Naive B cell (primary cell): Measurements from ENCODE around the gene PACSIN1. TPM values are rescaled to one million over a fixed set of nuclear protein-coding genes. Genes with fewer than 3 reads are reported as not detected.

ENCODE experiments used
- ATAC-seq, 2 donors: fragments of 150-1000 bp; cut with Tn5 transposase; 2 replicates each; pipeline ENCODE4 v1.10.0; 2021; ENCODE audit warnings: low read depth in 2 of 2, mild to moderate bottlenecking in 2 of 2, moderate library complexity in 2 of 2
- DNase-seq: peaks from one replicate; pipeline ENCODE4 v3.0.0; 2022
- H3K27ac Mint-ChIP-seq, 6 donors: one replicate each; pipeline ENCODE4 v1.8.0; 2020 to 2022; ENCODE audit warnings: mild to moderate bottlenecking in 6 of 6, mixed read lengths in 6 of 6, moderate library complexity in 5 of 6, inconsistent platforms in 2 of 6
- H3K27me3 Mint-ChIP-seq, 3 donors: one replicate each; pipeline ENCODE4 v1.8.0; 2021 to 2022; ENCODE audit warnings: mixed read lengths in 3 of 3, mild to moderate bottlenecking in 1 of 3
- H3K36me3 Mint-ChIP-seq, 2 donors: one replicate each; pipeline ENCODE4 v1.8.0; 2020 to 2022; ENCODE audit warnings: mixed read lengths in 2 of 2, inconsistent platforms in 1 of 2, mild to moderate bottlenecking in 1 of 2
- H3K4me1 Mint-ChIP-seq, 3 donors: one replicate each; pipeline ENCODE4 v1.8.0; 2020 to 2022; ENCODE audit warnings: mixed read lengths in 3 of 3, inconsistent platforms in 1 of 3, mild to moderate bottlenecking in 1 of 3, moderate library complexity in 1 of 3
- H3K4me3 Mint-ChIP-seq, 8 donors: one replicate each; pipeline ENCODE4 v1.8.0; 2020 to 2022; ENCODE audit warnings: mild to moderate bottlenecking in 8 of 8, mixed read lengths in 8 of 8, moderate library complexity in 8 of 8, inconsistent platforms in 2 of 8
- H3K9me3 Mint-ChIP-seq, 7 donors: one replicate each; pipeline ENCODE4 v1.8.0; 2020 to 2022; ENCODE audit warnings: mixed read lengths in 7 of 7, mild to moderate bottlenecking in 5 of 7, inconsistent platforms in 2 of 7, moderate library complexity in 1 of 7
- polyA plus RNA-seq, 6 donors: library from polyadenylated mRNA; unstranded; fragments of 300-500 nt; fragmentation: Illumina TruSeq; gene quantifications; one replicate each; pipeline ENCODE4 v1.2.3, GENCODE V29; 2021; ENCODE audit warnings: low read depth in 6 of 6

The PACSIN1 gene, protein sequence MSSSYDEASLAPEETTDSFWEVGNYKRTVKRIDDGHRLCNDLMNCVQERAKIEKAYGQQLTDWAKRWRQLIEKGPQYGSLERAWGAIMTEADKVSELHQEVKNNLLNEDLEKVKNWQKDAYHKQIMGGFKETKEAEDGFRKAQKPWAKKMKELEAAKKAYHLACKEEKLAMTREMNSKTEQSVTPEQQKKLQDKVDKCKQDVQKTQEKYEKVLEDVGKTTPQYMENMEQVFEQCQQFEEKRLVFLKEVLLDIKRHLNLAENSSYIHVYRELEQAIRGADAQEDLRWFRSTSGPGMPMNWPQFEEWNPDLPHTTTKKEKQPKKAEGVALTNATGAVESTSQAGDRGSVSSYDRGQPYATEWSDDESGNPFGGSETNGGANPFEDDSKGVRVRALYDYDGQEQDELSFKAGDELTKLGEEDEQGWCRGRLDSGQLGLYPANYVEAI
- not detected for polyA plus RNA-seq

DNA sequence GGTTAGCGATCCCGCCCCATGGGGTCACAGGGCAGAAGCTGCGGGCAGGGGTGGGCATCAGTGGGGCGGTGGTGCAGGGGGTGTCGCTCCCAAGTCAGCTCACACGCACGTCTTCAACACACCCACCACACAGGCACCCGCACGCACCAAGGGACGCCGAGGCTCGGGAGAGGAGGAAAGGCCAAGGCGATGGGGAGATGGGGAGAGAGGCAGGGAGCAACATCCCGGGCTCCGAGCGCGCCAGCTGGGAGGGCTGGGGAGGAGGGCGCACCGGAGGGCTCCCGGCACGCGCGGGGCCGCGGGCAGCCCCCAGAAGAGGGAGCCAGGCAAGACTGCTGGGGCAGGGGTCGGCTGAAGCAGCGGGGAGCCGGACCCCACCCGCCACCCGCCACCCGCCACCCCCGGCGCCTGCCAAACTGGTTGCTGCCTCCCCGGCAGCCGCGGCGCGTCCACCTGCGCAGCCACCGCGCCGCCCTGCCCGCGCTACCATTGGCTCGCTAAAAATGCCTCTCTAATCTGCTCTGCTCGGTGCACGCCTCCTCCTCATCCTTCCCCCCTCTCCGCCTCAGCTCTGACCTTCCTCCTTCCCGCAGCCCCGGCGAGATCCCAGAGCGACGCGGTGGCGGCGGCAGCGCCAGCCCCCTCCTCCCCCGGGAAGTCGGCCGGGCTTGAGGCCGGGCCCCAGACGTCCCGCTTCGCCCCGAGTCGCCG is at the start of gene PACSIN1:
TSS of gene PACSIN1 (plus strand) at position 546 of the 711 bp plus-strand sequence. CDS start 60,230 bp downstream, outside the sequence.
- Mint-ChIP-seq H3K4me3 (peak within 1 kb of the TSS; percentile 64 to 86 (median 78)), H3K36me3 (no peaks in the 10 kb centered on the region), H3K4me1 (peaks cover 23 to 33% (median 28%) of the 10 kb centered on the region in 3 donors), H3K27ac (peak within 1 kb of the TSS in 2 of 6 donors; percentile 15 to 51), H3K9me3 (no peaks in the 10 kb centered on the region), H3K27me3 (peaks cover 16 to 48% (median 33%) of the 10 kb centered on the region in 3 donors)
- ATAC-seq (peak; percentile 55 to 58), DNase-seq (peak; percentile 16)

DNA sequence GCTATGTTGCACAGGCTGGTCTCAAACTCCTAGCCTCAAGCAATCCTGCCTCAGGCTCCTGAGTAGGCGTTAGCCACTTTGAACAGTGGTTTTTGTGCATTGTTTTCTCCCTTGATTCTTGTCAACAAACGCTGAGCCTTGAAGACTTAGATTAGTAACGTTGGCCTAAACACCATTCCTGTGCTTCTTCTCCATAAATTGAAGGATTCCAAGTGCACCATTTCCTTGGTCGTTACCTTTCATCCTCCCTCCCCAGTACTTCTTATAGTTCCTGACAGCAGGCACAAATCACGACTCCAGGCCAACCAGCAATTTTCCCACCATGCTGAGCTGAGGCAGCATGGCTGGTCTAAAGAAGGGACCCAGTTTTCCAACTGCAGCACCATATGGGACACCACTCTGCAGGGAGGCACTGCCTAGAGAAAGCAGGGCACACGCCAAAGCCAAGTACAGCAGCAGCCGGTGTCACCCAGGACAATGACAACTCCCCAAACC is 49.0 kb upstream of the PACSIN1 start:
- H3K36me3 Mint-ChIP-seq: peaks cover 0 to 7% of the 10 kb centered on the region in 2 donors
- no peak for DNase-seq
- no peaks in the 10 kb centered on the region for H3K27me3 Mint-ChIP-seq
- H3K9me3 Mint-ChIP-seq: no peaks in the 10 kb centered on the region
- peaks cover 8 to 13% (median 12%) of the 10 kb centered on the region in 3 donors for H3K4me1 Mint-ChIP-seq
- no peak overlapping the region for H3K4me3 Mint-ChIP-seq
- ATAC-seq: no peak
- H3K27ac Mint-ChIP-seq: peak overlapping the region in 2 of 6 donors; percentile 5 to 42

DNA sequence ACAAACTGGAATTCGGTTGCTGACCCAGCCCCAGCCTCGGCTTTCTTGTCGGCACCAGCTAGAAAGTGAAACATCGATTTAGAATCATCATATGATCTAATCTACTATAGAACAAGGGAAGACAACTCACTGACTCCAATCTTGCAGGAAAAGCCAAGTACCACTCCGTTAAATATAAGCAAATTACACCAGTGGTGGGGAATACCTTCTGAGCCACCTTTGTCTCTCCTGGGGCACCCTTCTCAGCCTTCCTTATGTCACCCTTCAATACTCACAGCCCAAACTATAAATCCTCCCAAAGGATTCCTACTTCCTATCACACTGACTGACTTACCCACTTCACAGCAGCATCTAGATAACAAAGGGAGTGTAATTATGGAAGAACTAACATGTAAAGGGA is 47.5 kb upstream of the PACSIN1 start:
- peak overlapping the region in 1 of 8 donors; percentile 11 for H3K4me3 Mint-ChIP-seq
- no peak for ATAC-seq
- H3K27ac Mint-ChIP-seq: peak overlapping the region in 4 of 6 donors; percentile 2 to 63 (median 24)
- H3K9me3 Mint-ChIP-seq: no peaks in the 10 kb centered on the region
- H3K36me3 Mint-ChIP-seq: peaks cover 0 to 7% of the 10 kb centered on the region in 2 donors
- no peaks in the 10 kb centered on the region for H3K27me3 Mint-ChIP-seq
- peaks cover 8 to 17% (median 12%) of the 10 kb centered on the region in 3 donors for H3K4me1 Mint-ChIP-seq
- no peak for DNase-seq

DNA sequence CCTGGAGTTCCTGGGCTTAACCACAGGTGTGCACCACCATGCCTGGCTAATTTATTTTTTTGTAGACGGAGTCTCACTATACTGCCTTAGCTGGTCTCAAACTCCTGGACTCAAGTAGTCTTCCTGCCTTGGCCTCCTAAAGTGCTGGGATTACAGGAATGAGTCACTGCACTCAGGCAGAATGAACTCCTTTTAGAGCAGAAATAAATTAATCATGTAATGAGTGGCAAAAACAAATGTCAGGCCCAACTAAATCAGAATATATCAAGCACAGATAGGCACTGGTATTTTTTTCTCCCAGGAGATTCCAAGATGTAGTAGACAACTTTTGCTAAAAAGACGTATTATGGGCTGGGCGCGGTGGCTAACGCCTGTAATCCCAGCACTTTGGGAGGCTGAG is 42.6 kb upstream of the PACSIN1 start:
- no peaks in the 10 kb centered on the region for H3K9me3 Mint-ChIP-seq
- peaks cover 5% of the 10 kb centered on the region in 2 donors for H3K36me3 Mint-ChIP-seq
- peaks cover 17 to 36% (median 22%) of the 10 kb centered on the region in 3 donors for H3K4me1 Mint-ChIP-seq
- peak overlapping the region in 2 of 6 donors; percentile 74 to 84 for H3K27ac Mint-ChIP-seq
- peak overlapping the region in 4 of 8 donors; percentile 16 to 100 (median 46) for H3K4me3 Mint-ChIP-seq
- no peak for ATAC-seq
- H3K27me3 Mint-ChIP-seq: no peaks in the 10 kb centered on the region
- no peak for DNase-seq

DNA sequence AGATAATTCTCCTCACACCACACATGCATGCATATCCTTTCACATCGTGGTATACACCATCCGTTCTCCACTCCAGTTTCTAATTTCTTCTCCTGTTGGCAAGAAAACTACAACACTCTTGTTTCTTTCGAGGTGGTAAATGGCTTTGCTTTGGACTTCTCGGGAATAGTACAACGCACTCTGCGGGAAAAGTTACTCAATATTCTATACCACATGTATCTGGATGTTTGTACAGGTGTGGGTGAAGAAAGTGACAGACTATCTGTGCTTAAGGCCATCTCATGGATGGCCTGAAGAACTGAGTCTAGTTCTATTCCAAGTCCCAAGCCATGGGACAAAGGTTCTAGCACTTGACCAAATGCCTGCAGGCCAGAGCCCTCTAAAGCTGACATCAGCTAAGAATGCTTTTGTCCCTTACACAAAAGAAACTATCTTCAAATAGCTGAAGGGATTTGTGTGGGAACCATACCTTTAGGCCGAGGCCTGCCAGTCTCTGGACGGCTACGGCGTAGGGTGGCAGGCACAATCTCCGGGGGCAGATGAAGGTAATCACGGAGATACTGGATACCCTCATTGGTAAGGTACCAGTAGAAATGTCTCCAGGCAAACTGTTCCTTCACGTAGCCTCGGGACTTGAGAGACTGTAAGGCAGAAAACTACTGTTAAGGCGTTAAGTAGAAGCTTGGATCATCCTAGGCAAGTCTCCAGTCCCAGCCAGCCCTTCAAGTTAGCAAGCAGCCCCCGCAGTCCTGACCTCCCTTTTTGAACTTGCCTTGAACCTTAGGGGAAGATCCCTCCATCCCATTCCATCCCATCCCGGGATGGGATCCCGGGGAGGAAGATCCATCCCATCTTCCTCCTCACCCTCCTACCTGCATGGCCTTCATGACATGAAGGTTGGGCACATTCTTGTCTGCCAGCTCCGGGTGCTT is 41.4 kb upstream of the PACSIN1 start:
- Mint-ChIP-seq H3K4me1 (peaks cover 17 to 36% (median 18%) of the 10 kb centered on the region in 3 donors), H3K27me3 (no peaks in the 10 kb centered on the region), H3K4me3 (peak overlapping the region; percentile 95 to 100 (median 99)), H3K36me3 (peaks cover 0 to 5% of the 10 kb centered on the region in 2 donors), H3K27ac (peak overlapping the region; percentile 97 to 100 (median 98)), H3K9me3 (no peaks in the 10 kb centered on the region)
- no peak for ATAC-seq
- no peak for DNase-seq

DNA sequence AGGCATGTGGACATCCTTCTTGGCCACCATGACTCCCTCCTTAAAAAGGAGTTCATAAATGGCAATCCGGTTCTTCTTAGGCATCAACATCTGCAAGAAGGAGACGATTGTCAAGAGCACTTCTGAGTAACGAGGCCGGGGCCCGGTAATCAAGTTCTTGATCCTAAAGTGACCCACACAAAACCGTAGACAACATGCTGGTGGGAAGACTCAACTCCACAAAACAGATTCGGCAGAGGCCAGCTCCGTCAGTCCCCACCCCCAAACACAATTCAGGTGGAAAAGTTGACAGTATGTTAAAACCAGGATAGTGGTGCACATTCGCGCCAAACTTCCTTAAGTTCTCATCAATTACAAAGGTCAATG is 40.8 kb upstream of the PACSIN1 start:
- Mint-ChIP-seq H3K36me3 (peaks cover 0 to 5% of the 10 kb centered on the region in 2 donors), H3K4me3 (peak overlapping the region; percentile 95 to 100 (median 99)), H3K9me3 (no peaks in the 10 kb centered on the region), H3K27ac (peak overlapping the region; percentile 97 to 100 (median 98)), H3K27me3 (no peaks in the 10 kb centered on the region), H3K4me1 (peaks cover 17 to 36% (median 18%) of the 10 kb centered on the region in 3 donors)
- DNase-seq: no peak
- no peak for ATAC-seq

DNA sequence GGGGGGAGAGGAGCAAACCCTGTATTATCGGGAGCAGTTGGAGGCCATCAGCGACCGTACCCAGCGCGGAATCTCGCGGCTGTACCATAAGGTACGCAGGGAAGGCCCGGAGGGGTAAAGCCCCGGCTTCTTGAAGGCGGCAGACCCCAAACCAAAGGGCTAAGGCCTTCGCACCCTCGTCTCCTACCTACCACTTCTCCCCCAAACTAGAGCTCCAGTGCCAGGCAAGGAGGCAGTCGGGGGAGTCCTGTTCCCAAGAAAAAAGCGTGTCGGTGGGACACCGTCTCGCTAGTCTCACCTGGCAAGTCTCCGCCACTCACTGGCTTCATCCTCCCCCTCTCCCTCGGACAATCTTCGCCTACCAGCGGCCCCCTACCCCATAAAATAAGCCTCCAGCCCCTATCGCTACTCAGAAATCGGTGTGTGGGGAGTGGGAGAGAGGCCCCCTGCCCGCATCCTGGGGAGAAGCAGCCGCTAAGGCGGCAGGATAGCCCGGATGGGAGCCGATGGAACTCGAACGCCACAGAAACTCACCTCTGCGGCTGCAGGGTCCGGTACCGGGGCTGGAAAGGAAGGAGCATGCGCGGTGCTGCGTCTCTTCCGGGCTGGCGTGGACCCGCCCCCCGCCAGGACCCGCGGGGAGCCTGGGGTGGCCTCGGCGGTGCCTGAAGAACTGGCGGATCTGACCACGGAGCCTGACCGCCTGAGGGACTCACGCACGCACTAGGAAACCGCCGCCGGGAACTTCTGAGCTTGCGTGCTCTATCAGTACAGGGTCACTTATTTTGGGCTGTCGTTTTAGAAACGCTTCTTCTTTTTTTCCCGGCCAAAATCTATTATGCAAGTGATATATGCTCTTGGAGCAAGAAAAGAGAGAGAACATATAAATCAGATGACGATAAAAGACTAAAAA is 40.1 kb upstream of the PACSIN1 start, which contains the start of gene RPS10:
TSS of gene RPS10 (minus strand) at position 572 of the 913 bp plus-strand sequence. CDS start 848 bp downstream, outside the sequence.
- Mint-ChIP-seq H3K4me1 (peaks cover 17 to 36% (median 18%) of the 10 kb centered on the region in 3 donors), H3K9me3 (no peaks in the 10 kb centered on the region), H3K27me3 (no peaks in the 10 kb centered on the region), H3K36me3 (peaks cover 0 to 5% of the 10 kb centered on the region in 2 donors), H3K4me3 (peak within 1 kb of the TSS; percentile 95 to 100 (median 99)), H3K27ac (peak within 1 kb of the TSS; percentile 97 to 100 (median 98))
- DNase-seq (peak; percentile 88), ATAC-seq (peak; percentile 94 to 96)

DNA sequence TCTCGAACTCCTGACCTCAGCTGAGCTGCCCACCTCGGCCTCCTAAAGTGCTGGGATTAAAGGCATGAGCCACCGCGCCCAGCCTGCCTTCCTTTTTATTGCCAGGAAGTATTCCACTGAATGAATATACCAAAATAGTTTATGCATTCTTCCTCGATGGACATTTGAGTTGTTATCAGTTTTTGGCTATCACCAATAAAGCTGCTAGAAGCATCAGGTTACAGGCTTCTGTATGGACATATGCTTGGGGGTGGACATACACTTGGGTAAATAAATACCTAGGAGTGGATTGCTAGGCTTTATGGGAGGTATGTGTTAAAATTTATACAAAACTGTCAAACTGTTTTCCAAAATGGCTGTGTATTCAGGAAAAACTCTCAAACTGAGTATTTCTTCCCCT is 30.0 kb upstream of the PACSIN1 start:
- no peaks in the 10 kb centered on the region for H3K36me3 Mint-ChIP-seq
- peaks cover 0 to 2% (median 0%) of the 10 kb centered on the region in 3 donors for H3K4me1 Mint-ChIP-seq
- no peaks in the 10 kb centered on the region for H3K27me3 Mint-ChIP-seq
- H3K27ac Mint-ChIP-seq: no peak overlapping the region
- H3K9me3 Mint-ChIP-seq: peaks cover 0 to 7% (median 0%) of the 10 kb centered on the region in 7 donors
- DNase-seq (no peak), ATAC-seq (no peak)
- H3K4me3 Mint-ChIP-seq: no peak overlapping the region

DNA sequence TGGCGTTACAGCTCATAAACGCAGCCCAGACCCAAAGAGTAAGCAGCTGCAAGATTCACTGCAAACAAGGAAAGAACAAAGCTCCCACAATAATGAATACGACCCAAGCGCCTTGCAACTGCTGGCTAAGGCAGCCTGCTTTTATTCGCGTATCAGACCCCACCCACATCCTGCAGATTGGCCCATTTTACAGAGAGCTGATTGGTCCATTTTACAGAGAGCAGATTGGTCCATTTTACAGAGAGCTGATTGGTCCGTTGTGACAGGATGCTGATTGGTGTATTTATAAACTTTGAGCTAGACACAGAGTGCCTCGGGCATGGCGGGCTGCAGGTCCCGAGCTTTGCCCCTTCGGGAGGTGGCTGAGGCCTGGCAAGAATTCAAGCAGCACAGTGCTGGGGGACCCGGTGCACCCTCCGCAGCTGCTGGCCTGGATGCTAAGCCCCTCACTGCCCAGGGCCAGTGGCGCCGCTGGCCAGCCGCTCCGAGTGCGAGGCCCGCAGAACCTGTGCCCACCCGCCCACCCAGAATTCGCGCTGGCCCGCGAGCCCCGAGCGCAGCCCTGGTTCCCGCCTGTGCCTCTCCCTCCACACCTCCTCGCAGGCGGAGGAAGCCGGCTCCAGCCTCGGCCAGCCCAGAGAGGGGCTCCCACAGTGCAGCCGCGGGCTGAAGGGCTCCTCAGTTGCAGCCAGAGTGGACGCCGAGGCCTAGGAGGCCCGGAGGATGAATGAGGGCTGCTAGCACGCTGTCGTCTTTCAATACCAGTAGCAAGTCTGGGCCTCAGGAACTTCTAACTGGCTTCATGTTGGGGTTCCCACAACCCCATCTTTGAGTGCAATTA is 28.9 kb upstream of the PACSIN1 start:
- DNase-seq (no peak), ATAC-seq (no peak)
- Mint-ChIP-seq H3K4me3 (no peak overlapping the region), H3K4me1 (peaks cover 5 to 7% (median 6%) of the 10 kb centered on the region in 3 donors), H3K36me3 (no peaks in the 10 kb centered on the region), H3K27me3 (no peaks in the 10 kb centered on the region), H3K9me3 (peaks cover 0 to 7% (median 0%) of the 10 kb centered on the region in 7 donors), H3K27ac (no peak overlapping the region)

DNA sequence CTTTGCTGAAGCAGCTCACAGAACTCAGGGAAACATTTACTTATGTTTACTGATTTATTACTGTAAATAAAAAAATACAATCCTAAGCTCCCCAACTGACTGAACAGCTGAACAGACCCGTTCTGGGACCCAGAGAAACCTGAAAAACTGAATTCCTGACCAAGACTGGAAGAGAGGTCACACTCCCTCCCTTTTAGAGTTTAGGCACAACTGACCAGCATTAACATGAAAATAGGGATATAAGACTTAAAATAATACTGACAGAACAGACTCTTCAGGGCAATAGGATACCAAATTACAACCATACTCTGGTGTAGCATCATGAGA is 28.3 kb upstream of the PACSIN1 start:
- peaks cover 5 to 7% (median 6%) of the 10 kb centered on the region in 3 donors for H3K4me1 Mint-ChIP-seq
- H3K36me3 Mint-ChIP-seq: no peaks in the 10 kb centered on the region
- no peak for DNase-seq
- H3K27ac Mint-ChIP-seq: no peak overlapping the region
- H3K4me3 Mint-ChIP-seq: no peak overlapping the region
- peaks cover 0 to 7% (median 0%) of the 10 kb centered on the region in 7 donors for H3K9me3 Mint-ChIP-seq
- H3K27me3 Mint-ChIP-seq: no peaks in the 10 kb centered on the region
- no peak for ATAC-seq

DNA sequence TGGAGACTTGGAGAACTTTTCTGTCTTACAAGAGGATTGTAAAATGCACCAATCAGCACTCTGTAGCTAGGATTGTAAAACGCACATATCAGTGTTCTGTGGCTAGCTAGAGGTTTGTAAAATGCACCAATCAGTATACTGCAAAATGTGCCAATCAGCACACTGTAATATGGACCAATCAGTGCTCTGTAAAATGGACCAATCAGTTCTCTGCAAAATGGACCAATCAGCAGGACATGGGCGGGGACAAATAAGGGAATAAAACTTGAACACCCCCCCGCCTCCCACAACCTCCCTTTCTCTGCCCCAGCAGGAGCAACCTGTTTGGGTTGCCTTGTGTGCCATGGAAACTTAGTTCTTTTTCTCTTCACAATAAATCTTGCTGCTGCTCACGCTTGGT is 27.2 kb upstream of the PACSIN1 start:
- Mint-ChIP-seq H3K36me3 (no peaks in the 10 kb centered on the region), H3K4me3 (no peak overlapping the region), H3K27ac (no peak overlapping the region), H3K27me3 (no peaks in the 10 kb centered on the region), H3K9me3 (peaks cover 0 to 7% (median 0%) of the 10 kb centered on the region in 7 donors), H3K4me1 (peaks cover 5 to 7% (median 6%) of the 10 kb centered on the region in 3 donors)
- ATAC-seq: no peak
- DNase-seq: no peak
